ENCODE measurements around the gene DDX54.

- no peak for TF ChIP-seq POLR2A (IDR thresholded peaks at IDR 0.05; ENCODE audit: low read depth, low read length)
- no peak for TF ChIP-seq POLR2AphosphoS5 (IDR thresholded peaks at IDR 0.05; ENCODE audit: low read depth, low read length)
- no peak for TF ChIP-seq SPI1 (IDR thresholded peaks at IDR 0.05; ENCODE audit: low read depth, low read length)
- TF ChIP-seq TAF1 (IDR thresholded peaks at IDR 0.05; ENCODE audit: low read depth, low read length): no peak
- TF ChIP-seq POU2F2 (IDR thresholded peaks at IDR 0.05; ENCODE audit: low read depth, low read length): no peak
- no peak for TF ChIP-seq PAX5 (IDR thresholded peaks at IDR 0.05; ENCODE audit: insufficient read depth, low read length, severe bottlenecking)
Observed at GRCh38 chr12:113130457-113131135, 54.7 kb downstream of the DDX54 start.
